Suprapubic skin (tissue), 4 donors: ENCODE data around the gene CABS1. TPM values are rescaled to one million over a fixed set of nuclear protein-coding genes. Genes with fewer than 3 reads are reported as not detected.

ENCODE experiments used
- DNase-seq, 2 donors: peaks; one replicate each; pipeline ENCODE4 v3.0.0-alpha.2; 2019; ENCODE audit warnings: low spot score in 2 of 2
- H3K27ac ChIP-seq: fragments of 200-600 bp; sonication (generic); one replicate; pipeline ENCODE4 v1.5.1; 2019
- H3K27me3 ChIP-seq: fragments of 200-600 bp; sonication (generic); one replicate; pipeline ENCODE4 v1.5.1; 2019
- H3K36me3 ChIP-seq: fragments of 200-600 bp; sonication (generic); one replicate; pipeline ENCODE4 v1.5.1; 2019
- H3K4me1 ChIP-seq: fragments of 200-600 bp; sonication (generic); one replicate; pipeline ENCODE4 v1.5.1; 2019
- H3K4me3 ChIP-seq: fragments of 200-600 bp; sonication (generic); one replicate; pipeline ENCODE4 v1.5.1; 2019; ENCODE audit warnings: mild to moderate bottlenecking
- H3K9me3 ChIP-seq: fragments of 200-600 bp; sonication (generic); one replicate; pipeline ENCODE4 v1.5.1; 2019
- EP300 ChIP-seq: sonication (generic); formaldehyde crosslinking; IDR thresholded peaks from one replicate; pipeline ENCODE4 v1.6.1; 2017; ENCODE audit warnings: antibody characterized with exemption
- POLR2A ChIP-seq, 2 donors: fragments of 450-650 bp; IDR thresholded peaks; one replicate each; pipeline ENCODE4 v1.6.1; 2017; ENCODE audit warnings: antibody characterized with exemption in 2 of 2, mild to moderate bottlenecking in 2 of 2, moderate library complexity in 2 of 2
- POLR2AphosphoS5 ChIP-seq, 3 donors: sonication (generic); formaldehyde crosslinking; IDR thresholded peaks; one replicate each; pipeline ENCODE4 v1.6.1; 2017; ENCODE audit warnings: antibody characterized with exemption in 3 of 3
- WGBS: methylation state at CpG from one replicate; pipeline ENCODE4 v1.1.5; 2018; 5-methylcytosine and 5-hydroxymethylcytosine counted together
- total RNA-seq, 4 donors: library from RNA; depleted of rRNA; stranded (reverse); fragments of >200 nt; gene quantifications; one replicate each; pipeline ENCODE4 v1.1.0, GENCODE V29; 2016
- TF ChIP-seq, protein P1 (sequence below), 2 donors: fragments of 200-600 bp in 1 of 2; fragments of 450-650 bp in 1 of 2; sonication (generic) in 1 of 2; IDR thresholded peaks; one replicate each; pipeline ENCODE4 v1.5.1; 2016 to 2019; ENCODE audit warnings: antibody characterized with exemption in 2 of 2, mild to moderate bottlenecking in 1 of 2, moderate library complexity in 1 of 2

The CABS1 gene
- total RNA-seq, 4 donors from 2014 or later = not detected

- Histone ChIP-seq H3K36me3 (no peaks in the 10 kb centered on the region), H3K27ac (no peak overlapping the region), H3K9me3 (no peaks in the 10 kb centered on the region), H3K4me1 (no peaks in the 10 kb centered on the region), H3K27me3 (no peaks in the 10 kb centered on the region), H3K4me3 (no peak overlapping the region)
- 84% methylated on average over 3 of the region's 3 CpGs for WGBS
- DNase-seq = no peak
- TF ChIP-seq, protein P1, sequence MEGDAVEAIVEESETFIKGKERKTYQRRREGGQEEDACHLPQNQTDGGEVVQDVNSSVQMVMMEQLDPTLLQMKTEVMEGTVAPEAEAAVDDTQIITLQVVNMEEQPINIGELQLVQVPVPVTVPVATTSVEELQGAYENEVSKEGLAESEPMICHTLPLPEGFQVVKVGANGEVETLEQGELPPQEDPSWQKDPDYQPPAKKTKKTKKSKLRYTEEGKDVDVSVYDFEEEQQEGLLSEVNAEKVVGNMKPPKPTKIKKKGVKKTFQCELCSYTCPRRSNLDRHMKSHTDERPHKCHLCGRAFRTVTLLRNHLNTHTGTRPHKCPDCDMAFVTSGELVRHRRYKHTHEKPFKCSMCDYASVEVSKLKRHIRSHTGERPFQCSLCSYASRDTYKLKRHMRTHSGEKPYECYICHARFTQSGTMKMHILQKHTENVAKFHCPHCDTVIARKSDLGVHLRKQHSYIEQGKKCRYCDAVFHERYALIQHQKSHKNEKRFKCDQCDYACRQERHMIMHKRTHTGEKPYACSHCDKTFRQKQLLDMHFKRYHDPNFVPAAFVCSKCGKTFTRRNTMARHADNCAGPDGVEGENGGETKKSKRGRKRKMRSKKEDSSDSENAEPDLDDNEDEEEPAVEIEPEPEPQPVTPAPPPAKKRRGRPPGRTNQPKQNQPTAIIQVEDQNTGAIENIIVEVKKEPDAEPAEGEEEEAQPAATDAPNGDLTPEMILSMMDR (IDR thresholded peaks at IDR 0.05) = no peak
- TF ChIP-seq EP300 = no peak
- no peak for TF ChIP-seq POLR2A (IDR thresholded peaks at IDR 0.05)
- no peak for TF ChIP-seq POLR2AphosphoS5 (IDR thresholded peaks at IDR 0.05)
These were observed 38.0 kb downstream of the CABS1 start for GRCh38 chr4:70372760-70373159.

- no peak overlapping the region for H3K27ac ChIP-seq
- TF ChIP-seq, protein P1 (IDR thresholded peaks at IDR 0.05) = no peak
- no peak for TF ChIP-seq POLR2AphosphoS5 (IDR thresholded peaks at IDR 0.05)
- no peak for TF ChIP-seq POLR2A (IDR thresholded peaks at IDR 0.05)
- TF ChIP-seq EP300 = no peak
- WGBS = 55% methylated on average over 3 of the region's 3 CpGs
These were observed 45.8 kb downstream of the CABS1 start for GRCh38 chr4:70380578-70380977.

GRCh38 chr4:70382691-70383181, 48.0 kb downstream of the CABS1 start, which contains the start of gene SMR3B:
SMR3B (plus strand) TSS chr4:70383131; CDS start chr4:70384511, 1,380 bp downstream.
- Histone ChIP-seq H3K27ac (no peak within 1 kb of the TSS), H3K4me3 (no peak within 1 kb of the TSS), H3K36me3 (no peaks in the 10 kb centered on the region), H3K27me3 (no peaks in the 10 kb centered on the region), H3K4me1 (no peaks in the 10 kb centered on the region), H3K9me3 (no peaks in the 10 kb centered on the region)
- DNase-seq = no peak
- no peak for TF ChIP-seq EP300
- TF ChIP-seq, protein P1 (IDR thresholded peaks at IDR 0.05) = no peak
- TF ChIP-seq POLR2A (IDR thresholded peaks at IDR 0.05) = no peak
- TF ChIP-seq POLR2AphosphoS5 (IDR thresholded peaks at IDR 0.05) = no peak
- 73% methylated on average over 5 of the region's 5 CpGs for WGBS

More at GRCh38 chr4:70380578-70380977, 45.8 kb downstream of the CABS1 start:
- H3K36me3 ChIP-seq = no peaks in the 10 kb centered on the region
- H3K9me3 ChIP-seq = no peaks in the 10 kb centered on the region
- H3K4me1 ChIP-seq = no peaks in the 10 kb centered on the region
- H3K27me3 ChIP-seq = no peaks in the 10 kb centered on the region
- no peak for DNase-seq
- H3K4me3 ChIP-seq = no peak overlapping the region

Other genes starting within 250 kb of the CABS1 start
- under 1 TPM in 1 of 4 donors, not detected in 3; 0.42 TPM for gene PRR27, start 180.7 kb upstream of the CABS1 start, total RNA-seq
- not detected for gene ODAM, start 139.3 kb upstream of the CABS1 start, total RNA-seq
- not detected for gene FDCSP, start 108.9 kb upstream of the CABS1 start, total RNA-seq
- gene CSN3, start 92.4 kb upstream of the CABS1 start, total RNA-seq = not detected
- gene SMR3A, start 25.8 kb downstream of the CABS1 start, total RNA-seq = not detected
- not detected for gene SMR3B, start 48.1 kb downstream of the CABS1 start, total RNA-seq
- gene OPRPN, start 63.0 kb downstream of the CABS1 start, total RNA-seq = not detected
- 1 to 10 TPM in 3 of 4 donors, under 1 TPM in 1; 0.86 to 6.8 (median 1.7) TPM for gene MUC7, start 137.2 kb downstream of the CABS1 start, total RNA-seq
- gene AMTN, start 183.6 kb downstream of the CABS1 start, total RNA-seq = under 1 TPM in 2 of 4 donors, not detected in 2; 0.79 to 0.83 TPM